ENCODE measurements around the gene AACS.

AACS gene

GRCh38 chr12:125185740-125186470 is 120.7 kb downstream of the AACS start, which contains the start of gene TMEM132B:
TMEM132B (plus strand) TSS chr12:125186386.
- peak; percentile 78 for DNase-seq (ENCODE audit: low spot score)

GRCh38 chr12:125186471-125187147 is 121.4 kb downstream of the AACS start:
- DNase-seq (ENCODE audit: low spot score) = no peak

GRCh38 chr12:125187148-125187745 is 122.0 kb downstream of the AACS start:
- no peak for DNase-seq (ENCODE audit: low spot score)

GRCh38 chr12:125187780-125188741 is 122.8 kb downstream of the AACS start:
- DNase-seq (ENCODE audit: low spot score) = no peak

- DNase-seq (ENCODE audit: low spot score) = no peak
Measured at GRCh38 chr12:125189015-125189414, 123.8 kb downstream of the AACS start.

- no peak for DNase-seq (ENCODE audit: low spot score)
Measured at GRCh38 chr12:125189502-125189901, 124.3 kb downstream of the AACS start.

- no peak for DNase-seq (ENCODE audit: low spot score)
Measured at GRCh38 chr12:125191361-125192087, 126.3 kb downstream of the AACS start.

- DNase-seq (ENCODE audit: low spot score) = no peak
Measured at GRCh38 chr12:125192690-125193221, 127.5 kb downstream of the AACS start.

Data from kidney tubule cell (primary cell).